EL (cell line): ENCODE results near the gene TMEM187.

ENCODE experiments used
- DNase-seq: peaks from one replicate; pipeline ENCODE4 v3.0.0-alpha.2; 2016

Gene TMEM187

DNA sequence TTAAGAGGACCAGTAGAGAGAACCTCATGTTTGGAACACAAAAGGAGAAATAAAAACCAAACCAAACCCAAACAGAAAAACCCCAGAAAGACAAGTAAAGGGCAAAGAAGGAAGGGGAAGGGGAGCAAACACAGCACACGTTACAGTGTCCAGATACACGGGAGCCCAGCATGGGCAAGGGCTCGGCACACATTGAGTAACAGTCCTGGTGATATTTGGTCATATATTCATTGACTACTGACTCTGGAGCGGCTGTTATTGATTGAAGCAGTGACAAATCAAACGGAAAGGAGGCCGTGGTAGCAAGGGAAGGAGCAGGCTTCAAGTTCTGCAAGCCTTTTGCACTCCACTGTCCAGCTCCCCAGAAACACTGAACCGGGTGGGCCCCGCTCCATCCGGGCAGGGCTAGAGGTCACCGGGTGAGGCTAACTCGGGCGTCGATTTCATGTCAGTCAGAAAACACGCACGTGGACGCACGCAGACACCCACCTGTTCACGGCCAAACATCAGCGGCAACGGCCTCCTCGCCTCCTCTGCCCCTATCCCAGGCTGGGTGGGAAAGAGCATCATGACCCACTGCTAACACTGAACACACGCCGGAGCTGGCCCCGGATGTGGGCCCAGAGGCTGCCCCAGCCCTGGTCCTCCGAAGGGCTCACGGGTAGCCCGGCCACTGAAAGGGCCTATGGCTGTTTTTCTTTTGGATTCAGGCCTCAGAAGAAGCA, 50.9 kb downstream of the TMEM187 start:
- DNase-seq: no peak

GRCh38 chrX:154024271-154024670, 51.7 kb downstream of the TMEM187 start:
- DNase-seq: no peak

DNA sequence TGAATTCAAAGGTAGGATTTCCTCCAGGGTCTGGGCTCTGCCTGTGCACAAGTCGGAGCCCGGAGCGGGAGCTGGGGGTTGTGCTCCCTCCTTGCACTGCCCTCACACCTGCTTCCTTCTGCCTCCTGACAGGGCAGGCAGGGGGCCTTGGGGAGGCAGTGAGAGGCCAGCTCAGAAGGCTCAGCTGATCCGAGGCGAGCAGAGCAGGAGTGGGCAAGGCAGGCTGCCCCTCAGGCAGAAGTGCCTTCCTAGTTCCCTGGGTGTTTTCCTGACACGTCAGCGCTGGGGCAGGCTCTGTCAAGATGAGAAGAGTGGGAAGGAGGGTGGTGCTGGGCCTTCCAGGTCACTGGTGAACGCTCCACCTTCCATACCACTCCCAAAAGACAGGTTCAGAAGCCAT, 52.7 kb downstream of the TMEM187 start:
- DNase-seq: no peak

DNA sequence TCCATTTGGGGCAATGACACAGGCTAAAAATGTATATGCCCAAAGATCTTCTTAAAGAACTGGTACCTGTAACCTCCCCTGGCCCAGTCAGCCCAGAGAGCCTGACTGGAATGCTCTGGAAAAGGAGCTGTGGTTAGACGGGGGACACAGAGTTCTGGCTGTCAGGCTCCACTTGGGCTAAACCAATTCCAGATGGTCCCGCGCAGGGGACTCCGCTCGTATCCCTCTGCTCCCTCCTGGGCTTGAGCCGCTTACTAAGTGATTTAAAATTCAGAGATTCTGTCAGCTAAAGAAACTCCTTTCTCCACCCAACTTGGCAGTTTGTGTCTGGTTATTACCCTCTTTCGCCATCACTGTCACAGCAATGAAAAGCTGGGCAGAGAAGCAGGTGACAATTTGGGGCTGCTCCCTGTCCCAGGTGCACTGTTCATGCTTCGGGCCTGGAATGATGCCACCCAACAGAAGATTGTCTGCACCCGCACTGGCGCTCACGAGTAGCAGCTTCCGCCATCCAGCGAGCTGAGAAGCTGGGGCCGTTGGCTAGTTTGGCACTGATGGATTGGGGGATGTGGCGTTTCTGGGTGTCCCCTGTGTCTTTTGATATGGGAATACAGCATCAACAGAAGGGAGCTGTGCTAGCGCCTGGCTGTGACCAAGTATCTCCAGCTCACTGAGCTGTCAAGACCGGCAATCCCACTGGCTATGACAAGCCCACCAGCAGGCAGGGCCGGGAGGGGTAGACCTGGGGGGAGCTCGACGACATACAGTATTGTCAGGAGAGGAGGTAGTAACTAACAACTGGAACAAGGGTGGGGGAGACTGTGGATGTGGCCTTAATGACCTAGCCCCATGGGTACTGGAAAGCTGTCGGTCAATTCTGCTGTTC, 53.8 kb downstream of the TMEM187 start:
- DNase-seq: no peak

DNA sequence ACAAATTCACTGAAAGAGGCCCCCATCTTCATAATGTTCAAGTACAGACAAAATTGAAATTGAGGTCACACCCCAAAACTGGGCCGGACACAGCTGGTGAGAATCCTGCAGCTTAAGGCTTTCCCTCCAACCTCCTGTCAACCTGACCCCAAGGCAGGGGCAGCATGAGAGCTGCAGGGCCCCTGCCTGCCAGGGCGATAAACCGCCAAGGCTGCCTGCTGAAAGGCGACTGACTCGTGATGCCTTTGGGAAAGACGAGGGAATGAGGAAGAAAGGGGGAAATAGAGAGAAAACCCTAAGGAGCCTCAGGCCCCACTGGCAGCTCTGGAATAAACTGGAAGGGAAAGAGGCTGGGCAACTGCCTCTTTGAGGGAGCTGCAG, 54.5 kb downstream of the TMEM187 start:
- no peak for DNase-seq

DNA sequence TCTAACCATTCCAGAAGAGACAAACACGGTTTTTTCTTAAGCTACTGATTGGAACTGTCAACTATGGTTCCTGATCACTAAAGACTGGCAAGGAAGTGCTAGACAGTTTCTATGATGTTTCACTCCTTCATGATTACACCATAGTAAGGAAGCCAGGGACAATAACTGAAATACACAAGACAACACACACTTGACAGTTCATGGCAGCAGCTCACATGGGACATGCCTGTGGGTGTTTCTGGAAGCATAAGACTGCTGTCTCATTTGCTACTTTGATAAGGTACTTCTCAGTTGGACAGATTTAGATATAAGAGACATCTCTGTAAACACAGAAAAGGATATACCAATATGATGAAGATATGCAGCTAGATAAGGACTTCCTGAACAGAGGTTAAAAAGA, 55.4 kb downstream of the TMEM187 start:
- no peak for DNase-seq

DNA sequence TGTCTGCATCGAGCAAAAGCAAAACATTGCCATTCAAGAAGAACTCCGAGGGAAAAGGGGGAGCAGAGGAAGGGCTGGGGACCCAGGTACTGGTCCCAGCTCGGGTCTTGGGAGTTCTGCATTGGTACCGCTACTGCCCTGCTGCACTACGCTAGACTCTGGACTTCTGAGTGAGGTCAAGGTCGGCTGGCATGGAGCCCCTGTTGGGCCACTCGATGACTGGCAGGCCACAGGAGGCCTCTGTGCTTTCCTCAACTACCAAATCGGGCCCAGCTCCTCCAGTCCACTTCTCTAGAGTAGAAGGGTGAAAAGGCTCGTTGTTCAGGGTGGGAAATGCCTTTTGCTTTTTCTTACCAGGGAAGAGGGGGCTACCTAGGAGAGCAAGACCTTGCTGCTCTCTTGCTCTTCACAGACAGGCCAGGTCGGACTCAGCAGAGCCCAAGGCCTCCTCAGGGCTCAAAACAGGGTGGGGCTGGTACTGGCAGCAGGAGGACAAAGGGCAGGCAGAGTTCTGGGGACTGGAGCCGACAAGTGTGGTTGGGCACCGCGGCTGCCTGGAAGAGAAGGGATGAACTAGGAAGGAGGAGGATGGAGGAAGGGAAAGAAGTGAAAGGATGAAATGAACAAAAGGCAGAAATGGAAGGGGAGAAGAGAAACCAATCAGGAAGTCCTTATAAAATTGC, 56.1 kb downstream of the TMEM187 start:
- no peak for DNase-seq

- no peak for DNase-seq
These were observed 56.9 kb downstream of the TMEM187 start for GRCh38 chrX:154029439-154029838.

GRCh38 chrX:154030266-154030665, 57.7 kb downstream of the TMEM187 start:
- no peak for DNase-seq

GRCh38 chrX:154030715-154031305, 58.3 kb downstream of the TMEM187 start:
- no peak for DNase-seq

DNA sequence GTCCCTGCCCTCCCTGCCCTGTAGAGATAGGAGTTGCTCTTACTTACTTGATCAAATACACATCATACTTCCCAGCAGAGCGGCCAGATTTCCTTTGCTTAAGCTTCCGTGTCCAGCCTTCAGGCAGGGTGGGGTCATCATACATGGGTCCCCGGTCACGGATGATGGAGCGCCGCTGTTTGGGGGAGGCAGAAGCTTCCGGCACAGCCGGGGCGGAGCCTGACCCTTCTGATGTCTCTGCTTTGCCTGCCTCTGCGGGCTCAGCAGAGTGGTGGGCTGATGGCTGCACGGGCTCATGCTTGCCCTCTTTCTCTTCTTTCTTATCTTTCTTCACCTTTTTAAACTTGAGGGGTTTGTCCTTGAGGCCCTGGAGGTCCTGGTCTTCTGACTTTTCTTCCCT, 59.6 kb downstream of the TMEM187 start:
- no peak for DNase-seq

GRCh38 chrX:154032653-154033052, 60.1 kb downstream of the TMEM187 start:
- DNase-seq: no peak
